CD4-positive, alpha-beta T cell (primary cell): ENCODE measurements around the gene ZNRF1. TPM values are rescaled to one million over a fixed set of nuclear protein-coding genes. Genes with fewer than 3 reads are reported as not detected.

Experiments
- ATAC-seq: fragments of 200-7000 bp; cut with Tn5 transposase; one replicate; pipeline ENCODE4 v1.10.0; 2022; ENCODE audit warnings: mild to moderate bottlenecking; ENCODE audit not compliant: poor library complexity
- CTCF ChIA-PET: fragments of 350-600 bp; sonication (Branson Sonifier 250); formaldehyde crosslinking; loops from one replicate; lab custom pipeline; 2021; ENCODE audit warnings: antibody characterized with exemption, inconsistent platforms; lab: Charles Lee
- POLR2A ChIA-PET: fragments of 350-600 bp; sonication (Branson Sonifier 250); formaldehyde crosslinking; loops from one replicate; lab custom pipeline; 2021; ENCODE audit warnings: antibody characterized with exemption, inconsistent platforms; lab: Charles Lee
- DNase-seq, 14 experiments: peaks; one replicate each; pipeline ENCODE4 v3.0.0-alpha.2; 2013 to 2020; ENCODE audit warnings: mixed read lengths in 2 of 14
- H3K27ac ChIP-seq, 2 donors: one replicate each; pipeline versions ENCODE4 v1.5.1 to v1.7.0; 2013; ENCODE audit warnings: low read length in 2 of 2, low read depth in 1 of 2, mild to moderate bottlenecking in 1 of 2
- H3K27me3 ChIP-seq, 2 experiments: 1 replicate in 1 of 2; 2 replicates in 1 of 2; pipeline versions ENCODE4 v1.6.1 to v1.7.0; 2013; ENCODE audit warnings: low read length in 2 of 2, control low read depth in 1 of 2, mild to moderate bottlenecking in 1 of 2, moderate library complexity in 1 of 2; ENCODE audit not compliant: insufficient read depth in 2 of 2, control insufficient read depth in 1 of 2
- H3K36me3 ChIP-seq: one replicate; pipeline ENCODE4 v1.6.1; 2013; ENCODE audit warnings: low read length, control low read depth; ENCODE audit not compliant: insufficient read depth
- H3K4me1 ChIP-seq: one replicate; pipeline ENCODE4 v1.6.1; 2013; ENCODE audit warnings: low read length, control low read depth; ENCODE audit not compliant: insufficient read depth
- H3K4me3 ChIP-seq: one replicate; pipeline ENCODE4 v1.5.1; 2013; ENCODE audit warnings: mild to moderate bottlenecking, low read length, moderate library complexity
- H3K9me3 ChIP-seq, 2 experiments: 1 replicate in 1 of 2; 2 replicates in 1 of 2; pipeline versions ENCODE4 v1.6.1 to v1.7.0; 2013; ENCODE audit warnings: low read length in 2 of 2, mild to moderate bottlenecking in 2 of 2, control low read depth in 1 of 2, moderate library complexity in 1 of 2; ENCODE audit not compliant: control insufficient read depth in 1 of 2, insufficient read depth in 1 of 2
- H3K27ac Mint-ChIP-seq: one replicate; pipeline ENCODE4 v1.8.0; 2020; ENCODE audit warnings: mixed read lengths
- H3K27me3 Mint-ChIP-seq: one replicate; pipeline ENCODE4 v1.8.0; 2021; ENCODE audit warnings: mixed read lengths
- H3K36me3 Mint-ChIP-seq: one replicate; pipeline ENCODE4 v1.8.0; 2021; ENCODE audit warnings: low read depth, mixed read lengths
- H3K4me1 Mint-ChIP-seq: one replicate; pipeline ENCODE4 v1.8.0; 2021; ENCODE audit warnings: low read depth, mixed read lengths
- H3K4me3 Mint-ChIP-seq: one replicate; pipeline ENCODE4 v1.8.0; 2020; ENCODE audit warnings: mild to moderate bottlenecking, mixed read lengths
- H3K9me3 Mint-ChIP-seq: one replicate; pipeline ENCODE4 v1.8.0; 2020; ENCODE audit warnings: mixed read lengths
- CTCF ChIP-seq: fragments of 200-600 bp; IDR thresholded peaks from one replicate; pipeline ENCODE4 v1.8.0; 2022; ENCODE audit warnings: antibody characterized with exemption, mild to moderate bottlenecking
- intact Hi-C, 2 experiments: fragments of 100-400 bp; cut with DNase I in 1 of 2; cut with micrococcal nuclease in 1 of 2; formaldehyde crosslinking; loops; one replicate each; pipeline versions ENCODE4 v1.15.1 to v1.9.0; 2023 to 2025; cut with DNase I, micrococcal nuclease
- total RNA-seq, 174 experiments: library from RNA in 2 of 174; stranded (reverse) in 2 of 174; gene quantifications; one replicate each; pipeline ENCODE4 v1.2.3 and lab custom pipeline; 2021 to 2026

ZNRF1 gene
- total RNA-seq, 2 experiments from 2014 or later: 2.8 to 4.0 TPM

GRCh38 chr16:74999609-75000480, 1.0 kb downstream of the ZNRF1 start:
- peak; percentile 74 for ATAC-seq
- POLR2A ChIA-PET: interaction anchor here (1.0 to 5.1 kb wide), 6 partner anchors 12 to 129 kb away, joined by 3 to 54 read pairs (median 4); partner anchors contain the start of gene WDR59
- peak overlapping the region; percentile 62 for H3K27ac Mint-ChIP-seq

DNA sequence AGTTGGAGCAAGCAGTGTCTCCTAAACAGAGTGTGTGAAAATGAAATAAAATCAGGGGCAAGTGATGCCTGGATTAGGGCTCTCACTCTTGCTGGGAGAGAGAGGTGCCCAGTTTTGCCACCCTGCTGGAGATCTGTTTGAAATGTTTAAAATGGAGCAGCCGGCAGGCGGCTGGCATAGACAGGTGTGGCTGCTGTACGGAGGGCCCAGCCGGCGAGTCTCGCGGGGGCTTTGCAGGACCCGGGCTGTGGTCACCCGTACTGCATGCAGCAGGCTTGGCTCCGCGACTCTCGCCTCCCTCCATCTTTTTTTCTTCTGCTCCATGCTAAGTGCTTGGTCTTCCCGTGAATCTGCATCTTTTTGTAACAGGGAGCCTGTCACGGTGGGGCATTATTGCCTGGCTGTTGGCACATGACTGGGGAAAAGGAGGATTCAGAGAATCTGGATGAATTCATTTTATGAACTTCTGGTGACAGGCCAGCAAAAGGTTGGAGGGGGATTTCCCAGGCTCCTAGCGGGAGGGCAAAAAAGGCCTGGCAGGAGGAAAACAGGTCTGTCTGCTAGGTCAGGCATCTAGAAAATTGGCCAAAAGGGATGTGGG, 1.8 kb downstream of the ZNRF1 start:
- peak in 2 of 14 experiments; percentile 24 to 29 for DNase-seq
- no peaks in the 10 kb centered on the region for H3K27me3 Mint-ChIP-seq
- no peaks in the 10 kb centered on the region for H3K9me3 ChIP-seq
- no peaks in the 10 kb centered on the region for H3K36me3 ChIP-seq
- no peaks in the 10 kb centered on the region for H3K9me3 Mint-ChIP-seq
- H3K27ac ChIP-seq: no peak overlapping the region
- peak overlapping the region; percentile 62 for H3K27ac Mint-ChIP-seq
- peak overlapping the region; percentile 61 for H3K4me3 ChIP-seq
- H3K4me3 Mint-ChIP-seq: peak overlapping the region; percentile 83
- H3K4me1 Mint-ChIP-seq: peaks cover 21% of the 10 kb centered on the region
- H3K36me3 Mint-ChIP-seq: peaks cover 6% of the 10 kb centered on the region
- H3K4me1 ChIP-seq: peaks cover 25% of the 10 kb centered on the region
- intact Hi-C loops: loop anchor here in 1 of 2 experiments (5.0 kb wide), 1 partner anchor 57 kb away; no protein-coding TSS in a partner anchor
- no peaks in the 10 kb centered on the region for H3K27me3 ChIP-seq
- ATAC-seq: no peak
- TF ChIP-seq CTCF: no peak
- CTCF ChIA-PET: interaction anchor here (4.0 kb wide), 1 partner anchor 110 kb away, joined by 75 read pairs; no protein-coding TSS in a partner anchor
- POLR2A ChIA-PET: interaction anchor here (1.1 to 5.1 kb wide), 4 partner anchors 10 to 112 kb away, joined by 3 to 54 read pairs (median 6); partner anchors contain the start of gene WDR59

More at GRCh38 chr16:74999609-75000480, 1.0 kb downstream of the ZNRF1 start:
- Histone ChIP-seq H3K27me3 (no peaks in the 10 kb centered on the region), H3K4me3 (peak overlapping the region; percentile 61), H3K4me1 (peaks cover 25% of the 10 kb centered on the region), H3K27ac (no peak overlapping the region), H3K9me3 (no peaks in the 10 kb centered on the region), H3K36me3 (no peaks in the 10 kb centered on the region)
- H3K4me3 Mint-ChIP-seq: peak overlapping the region; percentile 83
- intact Hi-C loops: loop anchor here (2.0 to 10.0 kb wide), 4 partner anchors 15 to 705 kb away; partner anchors contain the start of genes PSMD7 (in 1 of the 2) and WDR59 (in 1 of the 2)
- DNase-seq: peak; percentile 55 to 83 (median 66)
- no peak for TF ChIP-seq CTCF
- H3K9me3 Mint-ChIP-seq: no peaks in the 10 kb centered on the region
- CTCF ChIA-PET: interaction anchor here (1.7 to 4.0 kb wide), 3 partner anchors 12 to 110 kb away, joined by 14 to 75 read pairs (median 15); partner anchors contain the start of gene WDR59
- peaks cover 6% of the 10 kb centered on the region for H3K36me3 Mint-ChIP-seq
- peaks cover 21% of the 10 kb centered on the region for H3K4me1 Mint-ChIP-seq
- no peaks in the 10 kb centered on the region for H3K27me3 Mint-ChIP-seq

DNA sequence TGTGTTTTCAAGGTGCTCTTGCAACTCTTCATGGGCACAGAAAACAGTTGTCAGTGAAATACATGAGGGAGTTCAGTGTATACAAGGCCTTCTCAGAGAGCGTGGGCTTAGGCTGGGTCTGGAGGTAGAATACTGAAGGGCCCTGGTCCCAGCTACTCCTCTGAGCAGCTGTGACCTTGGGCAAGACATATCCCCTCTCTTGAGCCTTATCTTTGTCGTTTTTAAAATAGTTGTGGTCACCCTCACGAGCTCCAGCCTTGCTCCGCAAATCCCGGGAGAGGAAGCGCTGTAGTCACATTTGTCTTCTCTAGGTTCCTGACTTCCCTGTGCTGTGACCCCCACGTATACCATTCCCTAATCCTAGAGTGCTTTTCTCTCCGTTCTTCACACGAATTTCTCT, 3.6 kb downstream of the ZNRF1 start:
- peaks cover 21% of the 10 kb centered on the region for H3K4me1 Mint-ChIP-seq
- intact Hi-C loops: loop anchor here in 1 of 2 experiments (5.0 kb wide), 1 partner anchor 55 kb away; no protein-coding TSS in a partner anchor
- no peak for TF ChIP-seq CTCF
- DNase-seq: no peak
- ChIA-PET POLR2A (no interaction called here), CTCF (interaction anchor here (0.6 to 1.7 kb wide), 2 partner anchors 52 to 109 kb away, joined by 4 to 5 read pairs; no protein-coding TSS in a partner anchor)
- no peaks in the 10 kb centered on the region for H3K9me3 Mint-ChIP-seq
- no peaks in the 10 kb centered on the region for H3K27me3 Mint-ChIP-seq
- H3K4me3 ChIP-seq: no peak overlapping the region
- H3K36me3 ChIP-seq: no peaks in the 10 kb centered on the region
- ATAC-seq: no peak
- H3K9me3 ChIP-seq: no peaks in the 10 kb centered on the region
- no peak overlapping the region for H3K27ac ChIP-seq
- H3K36me3 Mint-ChIP-seq: peaks cover 6% of the 10 kb centered on the region
- no peak overlapping the region for H3K27ac Mint-ChIP-seq
- no peaks in the 10 kb centered on the region for H3K27me3 ChIP-seq
- H3K4me1 ChIP-seq: peaks cover 25% of the 10 kb centered on the region
- peak overlapping the region; percentile 3 for H3K4me3 Mint-ChIP-seq
